GM19193 (cell line): ENCODE results near the gene SORCS2.

Experiments
- POLR2A ChIP-seq: IDR thresholded peaks from 4 replicates; pipeline ENCODE4 v1.6.1; 2011; ENCODE audit not compliant: insufficient read depth, insufficient read length; ENCODE audit errors: extremely low read depth

The SORCS2 gene

GRCh38 chr4:7252051-7252450, 59.7 kb downstream of the SORCS2 start:
- TF ChIP-seq POLR2A, result no peak

- no peak for TF ChIP-seq POLR2A
Measured at GRCh38 chr4:7252510-7253340, 60.4 kb downstream of the SORCS2 start.

- TF ChIP-seq POLR2A, result no peak
Measured at GRCh38 chr4:7253341-7253700, 61.0 kb downstream of the SORCS2 start.

- no peak for TF ChIP-seq POLR2A
Measured at GRCh38 chr4:7253837-7254236, 61.5 kb downstream of the SORCS2 start.

GRCh38 chr4:7254736-7255487, 62.6 kb downstream of the SORCS2 start:
- no peak for TF ChIP-seq POLR2A

GRCh38 chr4:7255488-7255881, 63.1 kb downstream of the SORCS2 start:
- TF ChIP-seq POLR2A, result no peak

GRCh38 chr4:7255996-7256395, 63.7 kb downstream of the SORCS2 start:
- TF ChIP-seq POLR2A, result no peak

- TF ChIP-seq POLR2A, result no peak
Measured at GRCh38 chr4:7256984-7257810, 64.9 kb downstream of the SORCS2 start.

GRCh38 chr4:7259039-7259438, 66.7 kb downstream of the SORCS2 start:
- TF ChIP-seq POLR2A, result no peak

- no peak for TF ChIP-seq POLR2A
Measured at GRCh38 chr4:7260569-7260968, 68.2 kb downstream of the SORCS2 start.

- no peak for TF ChIP-seq POLR2A
Measured at GRCh38 chr4:7261087-7261486, 68.7 kb downstream of the SORCS2 start.

- no peak for TF ChIP-seq POLR2A
Measured at GRCh38 chr4:7261536-7261935, 69.2 kb downstream of the SORCS2 start.

- no peak for TF ChIP-seq POLR2A
Measured at GRCh38 chr4:7262134-7262533, 69.8 kb downstream of the SORCS2 start.

GRCh38 chr4:7263166-7263565, 70.8 kb downstream of the SORCS2 start:
- TF ChIP-seq POLR2A, result no peak

GRCh38 chr4:7264694-7265093, 72.4 kb downstream of the SORCS2 start:
- TF ChIP-seq POLR2A, result no peak

- no peak for TF ChIP-seq POLR2A
Measured at GRCh38 chr4:7266525-7267292, 74.4 kb downstream of the SORCS2 start.
